ENCODE results near the gene MAP3K3. TPM values are rescaled to one million over a fixed set of nuclear protein-coding genes. Genes with fewer than 3 reads are reported as not detected.

Gene MAP3K3
- total and polyA plus RNA-seq, 2 experiments from 2014 or later: 28.1 to 31.9 TPM

DNA sequence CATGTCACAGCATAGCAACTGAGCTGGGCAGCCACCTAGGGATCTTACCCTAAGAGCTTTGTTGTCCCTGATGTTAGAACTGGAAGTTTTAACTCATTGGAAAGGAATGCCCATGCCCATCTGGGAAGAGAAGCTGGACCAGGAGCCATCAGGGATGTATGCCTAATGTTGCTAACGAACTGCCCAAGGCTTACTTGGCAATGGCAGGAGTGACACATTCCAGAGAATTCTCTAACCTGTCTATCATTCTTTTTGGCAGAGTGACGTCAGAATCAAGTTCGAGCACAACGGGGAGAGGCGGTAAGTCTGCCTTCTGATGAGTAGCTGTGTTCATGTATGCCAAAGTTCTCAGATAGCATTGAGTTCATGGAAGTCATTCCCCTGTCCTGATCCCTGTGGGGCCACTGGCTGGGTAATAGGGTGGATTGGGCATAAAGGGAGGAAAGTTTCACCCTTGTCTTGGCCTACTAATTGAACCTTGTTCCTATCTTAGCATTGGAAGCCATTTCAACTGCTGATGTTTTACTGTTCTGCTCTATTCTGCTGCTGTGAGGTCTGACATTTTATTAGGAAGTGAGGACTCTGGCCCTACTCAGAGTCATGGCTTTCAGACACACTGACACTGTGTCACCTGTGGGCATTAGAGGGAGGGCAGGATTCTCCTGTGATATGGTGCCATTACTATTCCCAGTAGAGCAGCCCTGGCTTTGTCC lies 23.7 kb downstream of the MAP3K3 start:
- TF ChIP-seq, protein P1, sequence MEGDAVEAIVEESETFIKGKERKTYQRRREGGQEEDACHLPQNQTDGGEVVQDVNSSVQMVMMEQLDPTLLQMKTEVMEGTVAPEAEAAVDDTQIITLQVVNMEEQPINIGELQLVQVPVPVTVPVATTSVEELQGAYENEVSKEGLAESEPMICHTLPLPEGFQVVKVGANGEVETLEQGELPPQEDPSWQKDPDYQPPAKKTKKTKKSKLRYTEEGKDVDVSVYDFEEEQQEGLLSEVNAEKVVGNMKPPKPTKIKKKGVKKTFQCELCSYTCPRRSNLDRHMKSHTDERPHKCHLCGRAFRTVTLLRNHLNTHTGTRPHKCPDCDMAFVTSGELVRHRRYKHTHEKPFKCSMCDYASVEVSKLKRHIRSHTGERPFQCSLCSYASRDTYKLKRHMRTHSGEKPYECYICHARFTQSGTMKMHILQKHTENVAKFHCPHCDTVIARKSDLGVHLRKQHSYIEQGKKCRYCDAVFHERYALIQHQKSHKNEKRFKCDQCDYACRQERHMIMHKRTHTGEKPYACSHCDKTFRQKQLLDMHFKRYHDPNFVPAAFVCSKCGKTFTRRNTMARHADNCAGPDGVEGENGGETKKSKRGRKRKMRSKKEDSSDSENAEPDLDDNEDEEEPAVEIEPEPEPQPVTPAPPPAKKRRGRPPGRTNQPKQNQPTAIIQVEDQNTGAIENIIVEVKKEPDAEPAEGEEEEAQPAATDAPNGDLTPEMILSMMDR (IDR thresholded peaks at IDR 0.05; ENCODE audit: low read depth, low read length): no peak
- H3K27ac ChIP-seq: no peak overlapping the region
- no peak for DNase-seq (ENCODE audit: low read depth in 1 of 2, low spot score in 1 of 2)
- H3K4me1 ChIP-seq (ENCODE audit: low read depth): no peaks in the 10 kb centered on the region
- no peaks in the 10 kb centered on the region for H3K9me3 ChIP-seq (ENCODE audit: low read depth)
- H3K27me3 ChIP-seq: no peaks in the 10 kb centered on the region
- H3K4me3 ChIP-seq: no peak overlapping the region
- H3K36me3 ChIP-seq: no peaks in the 10 kb centered on the region

DNA sequence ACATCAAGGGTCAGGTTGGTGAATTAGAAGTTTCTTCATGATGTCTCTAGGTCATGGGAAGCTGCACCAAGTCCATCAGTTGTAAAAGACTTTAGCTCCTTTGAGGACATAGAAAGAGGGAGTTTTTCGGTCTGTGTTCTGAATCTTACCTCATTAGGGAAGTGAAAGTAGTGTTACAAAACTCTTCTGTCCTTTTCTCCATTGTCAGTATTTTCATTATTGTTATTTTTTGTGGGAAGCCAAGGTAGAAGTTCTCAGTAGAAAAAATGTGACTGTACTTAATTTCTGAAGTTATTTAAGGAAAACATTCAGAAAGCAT lies 24.2 kb downstream of the MAP3K3 start:
- H3K4me3 ChIP-seq: no peak overlapping the region
- no peaks in the 10 kb centered on the region for H3K4me1 ChIP-seq (ENCODE audit: low read depth)
- H3K27me3 ChIP-seq: no peaks in the 10 kb centered on the region
- H3K27ac ChIP-seq: no peak overlapping the region
- TF ChIP-seq, protein P1 (IDR thresholded peaks at IDR 0.05; ENCODE audit: low read depth, low read length): no peak
- no peak for DNase-seq (ENCODE audit: low read depth in 1 of 2, low spot score in 1 of 2)
- no peaks in the 10 kb centered on the region for H3K9me3 ChIP-seq (ENCODE audit: low read depth)
- H3K36me3 ChIP-seq: no peaks in the 10 kb centered on the region

DNA sequence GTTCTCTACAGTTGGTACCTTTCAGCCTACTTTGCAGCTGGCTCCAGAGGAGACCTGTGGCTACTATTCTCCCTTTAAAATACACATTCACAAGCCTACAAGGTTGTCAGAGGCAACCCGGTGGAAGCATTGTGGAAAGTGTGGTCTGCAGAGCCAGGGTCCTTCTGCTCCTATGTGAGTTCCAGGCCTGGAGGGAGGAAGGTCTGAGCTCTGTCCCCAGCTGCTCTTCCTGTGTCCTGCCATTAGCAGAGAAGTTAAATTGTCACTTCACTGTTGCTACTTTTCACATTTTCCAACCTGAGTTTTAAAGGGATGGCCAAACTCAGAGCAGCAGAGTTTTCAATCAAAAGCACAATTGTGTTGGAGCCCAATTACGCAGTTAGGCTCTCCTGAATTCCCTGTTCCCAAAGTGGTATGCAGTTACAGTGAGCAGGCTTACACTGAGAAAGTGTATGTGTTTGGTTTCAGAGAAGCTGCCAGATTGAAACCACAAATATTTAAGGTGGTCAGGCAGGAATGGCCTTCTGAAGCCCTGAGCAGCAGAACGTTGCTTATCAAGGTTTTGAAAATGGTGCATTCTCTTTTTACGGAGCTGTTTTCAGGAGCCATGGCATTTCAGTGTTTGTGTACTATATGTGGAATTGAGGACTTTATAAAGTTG lies 25.0 kb downstream of the MAP3K3 start:
- Histone ChIP-seq H3K27me3 (no peaks in the 10 kb centered on the region), H3K36me3 (no peaks in the 10 kb centered on the region), H3K9me3 (ENCODE audit: low read depth) (no peaks in the 10 kb centered on the region), H3K4me3 (no peak overlapping the region), H3K27ac (peak overlapping the region; percentile 21), H3K4me1 (ENCODE audit: low read depth) (no peaks in the 10 kb centered on the region)
- DNase-seq (ENCODE audit: low read depth in 1 of 2, low spot score in 1 of 2): peak in 1 of 2 donors; percentile 73
- TF ChIP-seq, protein P1 (IDR thresholded peaks at IDR 0.05; ENCODE audit: low read depth, low read length): no peak

DNA sequence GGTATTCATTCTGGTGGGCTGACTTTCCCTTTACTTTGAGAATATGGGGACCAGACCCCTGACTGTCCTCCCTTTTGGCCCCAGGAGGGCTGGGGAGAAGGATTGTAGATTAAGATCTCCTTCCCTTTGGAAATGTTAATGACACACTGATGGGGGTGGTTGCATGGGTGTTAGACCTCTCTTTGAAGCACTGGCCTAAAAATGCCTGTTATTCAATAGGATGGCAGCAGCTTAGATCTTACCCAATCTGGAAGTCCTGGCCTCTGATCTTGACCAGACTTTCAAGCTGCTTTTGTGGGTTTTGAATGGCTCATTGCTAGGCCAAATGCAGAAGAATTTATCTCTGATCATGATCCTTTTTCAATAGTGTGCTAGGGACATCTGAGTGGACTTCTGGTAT lies 25.7 kb downstream of the MAP3K3 start:
- Histone ChIP-seq H3K27ac (no peak overlapping the region), H3K4me1 (ENCODE audit: low read depth) (no peaks in the 10 kb centered on the region), H3K36me3 (no peaks in the 10 kb centered on the region), H3K9me3 (ENCODE audit: low read depth) (no peaks in the 10 kb centered on the region), H3K27me3 (no peaks in the 10 kb centered on the region), H3K4me3 (no peak overlapping the region)
- no peak for DNase-seq (ENCODE audit: low read depth in 1 of 2, low spot score in 1 of 2)
- TF ChIP-seq, protein P1 (IDR thresholded peaks at IDR 0.05; ENCODE audit: low read depth, low read length): no peak

DNA sequence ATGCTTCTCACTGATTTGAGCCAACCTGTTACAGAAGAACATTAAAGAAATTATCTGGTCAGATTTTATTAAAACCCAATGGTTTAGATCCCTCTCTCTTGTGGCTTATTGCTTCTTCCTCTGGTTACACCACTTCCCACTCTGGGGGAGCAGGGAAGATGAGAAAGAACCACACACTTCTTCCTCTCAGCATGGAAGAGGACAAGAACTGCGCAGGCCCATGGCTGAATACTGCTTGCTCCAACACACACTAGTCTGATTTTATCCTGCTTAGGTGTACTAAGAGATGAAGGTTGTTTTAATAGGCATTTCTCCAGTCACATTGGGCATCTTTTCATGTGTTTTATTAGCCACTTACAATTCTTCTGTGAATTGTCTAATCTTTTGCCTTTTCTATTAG lies 27.6 kb downstream of the MAP3K3 start:
- Histone ChIP-seq H3K4me1 (ENCODE audit: low read depth) (no peaks in the 10 kb centered on the region), H3K36me3 (peaks cover 5% of the 10 kb centered on the region), H3K9me3 (ENCODE audit: low read depth) (no peaks in the 10 kb centered on the region), H3K4me3 (no peak overlapping the region), H3K27me3 (no peaks in the 10 kb centered on the region), H3K27ac (no peak overlapping the region)
- DNase-seq (ENCODE audit: low read depth in 1 of 2, low spot score in 1 of 2): no peak
- TF ChIP-seq, protein P1 (IDR thresholded peaks at IDR 0.05; ENCODE audit: low read depth, low read length): no peak
